HUDEP-2 (cell line): ENCODE results near the gene ALG6.
"Not testable (repeated sequence)": the region's sequence is repeated elsewhere in the genome, so short reads cannot be mapped to it uniquely, and the experiment has no call there.

Source experiments
- DNase-seq, 76 experiments: peaks; one replicate each; lab custom pipeline; 2025; ENCODE audit not compliant: unreplicated experiment in 76 of 76; lab: John Stamatoyannopoulos, UW

Gene ALG6

GRCh38 chr1:63407002-63407401 is 39.6 kb downstream of the ALG6 start:
- no peak for DNase-seq

- no peak for DNase-seq
Measured at GRCh38 chr1:63408331-63408730, 40.9 kb downstream of the ALG6 start.

- no peak for DNase-seq
Measured at GRCh38 chr1:63411066-63411465, 43.6 kb downstream of the ALG6 start.

- DNase-seq = no peak
Measured at GRCh38 chr1:63413394-63413793, 46.0 kb downstream of the ALG6 start.

GRCh38 chr1:63414691-63415365 is 47.4 kb downstream of the ALG6 start:
- DNase-seq = no peak

GRCh38 chr1:63418101-63418500 is 50.7 kb downstream of the ALG6 start:
- DNase-seq = no peak

- DNase-seq = not testable (repeated sequence)
Measured at GRCh38 chr1:63420746-63421145, 53.3 kb downstream of the ALG6 start.

- DNase-seq = no peak
Measured at GRCh38 chr1:63423649-63424048, 56.2 kb downstream of the ALG6 start.

GRCh38 chr1:63428815-63429214 is 61.4 kb downstream of the ALG6 start:
- no peak for DNase-seq

- no peak for DNase-seq
Measured at GRCh38 chr1:63429281-63429680, 61.9 kb downstream of the ALG6 start.

GRCh38 chr1:63435161-63435560 is 67.7 kb downstream of the ALG6 start:
- no peak for DNase-seq

GRCh38 chr1:63442141-63442475 is 74.7 kb downstream of the ALG6 start:
- no peak for DNase-seq

GRCh38 chr1:63448731-63449246 is 81.4 kb downstream of the ALG6 start:
- no peak for DNase-seq

- DNase-seq = no peak
Measured at GRCh38 chr1:63450416-63450815, 83.0 kb downstream of the ALG6 start.

GRCh38 chr1:63453232-63453631 is 85.8 kb downstream of the ALG6 start:
- DNase-seq = no peak

- DNase-seq = peak in 1 of 76 experiments; percentile 5
Measured at GRCh38 chr1:63454269-63454668, 86.8 kb downstream of the ALG6 start.

- no peak for DNase-seq
Measured at GRCh38 chr1:63458750-63459149, 91.3 kb downstream of the ALG6 start.

GRCh38 chr1:63461661-63462230 is 94.3 kb downstream of the ALG6 start:
- no peak for DNase-seq

GRCh38 chr1:63463248-63463647 is 95.8 kb downstream of the ALG6 start:
- DNase-seq = no peak

GRCh38 chr1:63466181-63466580 is 98.8 kb downstream of the ALG6 start:
- no peak for DNase-seq

- DNase-seq = peak in 2 of 76 experiments; percentile 1
Measured at GRCh38 chr1:63466759-63467158, 99.3 kb downstream of the ALG6 start.

GRCh38 chr1:63468683-63469082 is 101.3 kb downstream of the ALG6 start:
- not testable (repeated sequence) for DNase-seq

GRCh38 chr1:63475761-63476160 is 108.3 kb downstream of the ALG6 start:
- DNase-seq = no peak
